DMS114 treated with DMSO at 0.1 percent for 48 hours (cell line): ENCODE results near the gene ST8SIA5.

Experiments used
- DNase-seq: peaks from one replicate; lab custom pipeline; 2025; ENCODE audit not compliant: unreplicated experiment; lab: John Stamatoyannopoulos, UW

ST8SIA5 gene

DNA sequence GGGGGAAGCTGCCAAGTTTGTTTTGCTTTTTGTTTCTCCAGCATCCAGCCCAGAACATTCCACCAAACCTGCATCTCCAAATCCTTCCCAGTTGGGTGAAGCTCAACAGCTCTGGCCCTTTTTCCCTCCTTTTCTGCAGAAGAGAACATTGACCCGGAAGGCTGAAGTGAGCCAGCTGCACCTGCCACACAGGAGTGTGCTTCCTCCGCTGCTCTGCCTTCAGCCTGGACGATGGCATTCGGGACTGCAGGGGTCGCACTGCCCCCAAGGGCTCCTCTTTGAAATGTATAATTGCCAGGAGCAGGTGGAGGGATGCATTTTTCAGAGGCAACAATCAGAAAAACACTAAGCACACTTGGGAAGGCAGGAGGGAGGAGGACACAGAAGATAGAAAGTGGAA is 41.8 kb downstream of the ST8SIA5 start:
- no peak for DNase-seq

DNA sequence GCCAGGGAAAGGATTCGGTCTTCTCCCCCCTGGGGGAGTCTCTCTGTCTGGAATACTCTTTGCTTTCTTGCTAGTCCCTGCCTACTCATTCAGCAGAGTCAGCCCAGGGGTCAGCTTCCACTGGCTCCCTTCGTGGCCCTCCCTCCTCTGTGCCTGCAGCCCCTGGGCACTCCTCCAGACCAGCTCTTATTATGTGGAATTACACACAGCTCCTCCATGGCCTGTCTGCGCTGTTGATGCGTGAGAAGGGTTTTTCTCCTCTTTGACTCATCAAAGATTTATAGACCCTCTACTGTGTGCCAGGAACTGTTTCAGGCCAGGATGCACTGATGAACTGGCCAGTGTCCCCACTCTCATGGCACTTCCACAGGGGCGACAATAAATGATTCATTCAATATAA is 44.4 kb downstream of the ST8SIA5 start:
- no peak for DNase-seq

DNA sequence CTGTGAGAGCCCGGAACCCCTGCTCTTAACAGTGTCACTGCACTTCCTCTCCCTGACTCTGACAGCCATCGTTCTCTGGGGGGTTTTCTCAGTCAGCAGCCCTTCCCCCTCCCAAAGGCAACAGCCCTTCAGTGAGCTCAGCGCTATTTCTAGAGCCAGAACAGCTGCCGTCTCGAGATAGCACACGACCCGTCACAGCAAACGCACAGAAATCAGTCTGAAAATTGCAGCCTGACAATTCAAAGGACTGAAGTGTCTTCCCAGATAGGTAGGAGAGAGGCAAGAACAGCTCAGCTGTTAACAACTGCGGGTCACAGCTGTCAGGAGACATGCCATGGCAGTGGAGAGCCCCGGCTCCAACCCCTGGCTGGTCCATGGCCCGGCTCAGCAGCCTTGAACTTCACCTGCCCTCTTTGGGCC is 45.4 kb downstream of the ST8SIA5 start:
- no peak for DNase-seq

DNA sequence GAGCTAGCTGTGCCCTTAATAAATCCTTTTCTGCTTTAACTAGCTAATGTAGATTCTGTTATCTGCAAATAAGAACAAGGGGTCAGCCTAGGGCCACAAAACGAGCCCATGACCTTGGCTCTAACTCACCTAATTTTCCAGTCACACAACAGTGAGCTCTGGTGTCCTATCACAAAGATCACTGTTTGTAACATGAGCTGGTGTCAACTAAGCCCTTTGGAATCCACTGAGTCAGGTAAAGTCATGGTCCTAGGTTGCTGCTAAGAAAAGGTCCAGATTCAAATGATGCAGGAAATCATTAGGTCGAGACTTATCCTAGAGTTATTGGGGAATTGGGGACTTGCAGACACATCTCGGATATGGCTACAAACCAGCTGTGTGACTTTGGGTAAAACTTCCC is 49.9 kb downstream of the ST8SIA5 start:
- DNase-seq, result no peak

DNA sequence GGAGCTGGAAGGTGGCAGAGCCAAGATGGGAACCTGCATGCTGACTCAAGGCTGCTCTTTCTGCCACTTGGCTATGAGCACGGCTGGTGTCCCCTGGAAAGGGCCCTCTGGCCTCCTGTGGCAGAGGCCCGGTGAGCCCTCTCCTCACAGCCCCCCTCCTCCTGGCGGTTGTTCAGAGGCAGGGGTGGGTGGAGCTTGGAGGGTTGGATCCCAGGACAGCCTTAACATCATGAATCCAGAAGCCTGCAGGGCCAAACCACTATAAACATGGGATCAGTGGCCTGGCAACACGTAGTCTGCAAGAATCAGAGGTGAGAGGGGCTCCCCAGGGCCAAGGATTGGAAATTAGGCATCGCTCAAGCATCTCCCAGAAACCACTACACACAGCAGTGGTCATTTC is 51.3 kb downstream of the ST8SIA5 start:
- DNase-seq, result no peak

DNA sequence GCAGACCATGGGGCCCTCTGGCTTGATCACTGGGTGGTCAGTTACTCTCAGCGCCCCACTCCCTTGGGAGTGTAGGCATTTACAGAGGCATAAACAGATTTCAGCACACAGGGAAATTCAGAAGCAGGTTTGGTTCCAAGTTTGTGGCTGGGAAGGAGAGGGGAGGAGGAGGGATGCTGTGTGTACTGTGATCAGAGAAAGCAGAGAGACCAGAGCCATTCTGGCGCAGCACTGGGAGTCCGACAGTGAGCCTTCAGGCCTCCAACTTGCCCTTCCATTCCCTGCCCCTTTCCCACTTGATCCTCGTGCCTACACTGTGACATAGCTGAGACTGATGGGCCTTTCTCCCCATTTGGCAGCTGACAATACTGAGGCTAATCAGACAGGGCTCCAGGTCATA is 52.0 kb downstream of the ST8SIA5 start:
- DNase-seq, result no peak

DNA sequence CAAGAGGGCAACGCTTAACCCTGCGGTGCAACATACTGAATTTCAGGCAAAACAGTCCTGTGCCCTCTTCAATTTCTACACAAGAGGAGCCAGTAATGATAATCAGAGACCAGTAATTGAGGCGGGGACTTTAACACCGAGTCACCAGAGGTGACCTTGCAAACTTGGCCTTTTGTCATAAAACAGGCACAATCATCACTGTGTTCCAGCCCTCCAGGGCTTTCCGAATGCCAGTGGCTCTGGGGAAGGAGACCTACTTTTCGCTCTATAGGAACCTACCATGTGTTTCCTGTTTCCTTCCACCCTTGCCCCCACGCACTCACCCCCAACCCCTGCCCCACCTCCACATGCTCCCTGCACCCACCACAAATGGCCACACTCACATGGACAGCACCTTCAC is 52.7 kb downstream of the ST8SIA5 start:
- no peak for DNase-seq

DNA sequence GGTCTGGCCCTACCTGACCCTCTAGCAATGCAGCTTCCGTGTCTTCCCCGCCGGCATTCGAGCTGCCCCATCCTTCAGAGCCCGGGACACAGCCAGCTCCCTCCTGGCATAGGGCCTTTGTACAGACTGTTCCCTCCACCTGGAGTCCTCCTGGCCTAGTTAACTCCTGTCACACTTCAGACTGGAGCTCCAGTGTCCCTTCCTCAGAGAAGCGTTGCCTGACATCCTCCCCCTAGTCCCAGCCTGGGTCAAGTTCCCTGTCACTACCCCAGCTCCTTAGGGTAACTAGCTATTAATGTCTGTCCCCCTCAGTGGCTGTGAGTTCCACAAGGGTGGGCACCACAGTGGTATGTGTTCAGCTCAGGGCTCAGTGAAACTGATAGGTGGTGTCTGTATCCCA is 54.4 kb downstream of the ST8SIA5 start:
- no peak for DNase-seq

DNA sequence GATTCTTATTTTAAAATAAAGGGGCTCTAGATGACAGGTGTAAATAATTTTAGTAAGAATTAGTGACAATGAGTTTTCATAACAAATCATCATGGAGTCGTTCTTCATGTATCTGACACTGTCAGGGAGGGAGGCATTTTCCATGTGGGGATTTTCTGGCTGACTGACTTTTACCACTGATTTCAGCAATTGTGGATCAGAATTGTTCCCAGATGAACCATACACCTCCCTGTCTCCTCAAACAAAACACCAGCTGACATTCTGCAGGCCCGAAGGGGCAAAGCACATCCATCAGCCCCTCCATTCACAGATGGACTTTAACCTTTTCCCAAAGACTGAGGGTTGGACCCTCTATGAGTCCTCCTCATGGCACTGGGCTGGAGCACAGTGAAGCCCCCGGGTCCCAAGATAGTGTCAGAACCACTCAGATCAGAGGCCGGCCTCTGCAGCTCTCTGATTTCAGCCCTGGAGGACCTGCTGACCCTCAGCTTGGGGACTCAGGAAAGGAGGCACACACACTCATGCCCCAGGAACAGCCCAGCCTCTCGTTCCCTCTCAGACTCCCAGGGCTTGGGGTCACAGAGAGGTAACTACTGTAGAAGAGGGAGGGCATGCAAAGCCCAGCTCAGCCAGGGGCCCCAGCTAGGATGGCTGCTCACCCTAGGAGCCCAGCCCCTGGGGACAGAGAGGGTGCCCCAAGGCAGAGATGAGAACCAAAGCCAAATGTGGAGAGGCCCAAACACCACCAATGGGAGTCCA is 56.6 kb downstream of the ST8SIA5 start:
- DNase-seq, result no peak

DNA sequence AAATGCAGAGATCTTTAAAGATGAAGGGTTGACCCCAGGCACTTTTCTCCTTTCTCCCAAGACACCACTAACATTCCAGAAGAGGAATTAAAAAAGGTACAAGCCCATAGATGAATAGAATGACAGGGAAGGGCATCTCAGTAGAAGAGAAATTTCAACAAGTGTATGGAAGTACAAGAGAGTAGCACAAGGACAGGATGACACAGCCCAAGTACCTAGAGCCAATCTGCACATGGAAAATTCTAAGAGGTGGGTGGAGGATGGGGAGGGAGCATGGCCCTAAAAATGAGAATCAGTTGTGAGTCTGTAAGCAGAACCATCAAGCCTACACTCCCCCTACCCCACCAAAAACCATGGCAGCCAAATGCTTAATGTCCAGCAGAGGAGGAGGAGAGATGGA is 60.2 kb downstream of the ST8SIA5 start:
- DNase-seq, result no peak

DNA sequence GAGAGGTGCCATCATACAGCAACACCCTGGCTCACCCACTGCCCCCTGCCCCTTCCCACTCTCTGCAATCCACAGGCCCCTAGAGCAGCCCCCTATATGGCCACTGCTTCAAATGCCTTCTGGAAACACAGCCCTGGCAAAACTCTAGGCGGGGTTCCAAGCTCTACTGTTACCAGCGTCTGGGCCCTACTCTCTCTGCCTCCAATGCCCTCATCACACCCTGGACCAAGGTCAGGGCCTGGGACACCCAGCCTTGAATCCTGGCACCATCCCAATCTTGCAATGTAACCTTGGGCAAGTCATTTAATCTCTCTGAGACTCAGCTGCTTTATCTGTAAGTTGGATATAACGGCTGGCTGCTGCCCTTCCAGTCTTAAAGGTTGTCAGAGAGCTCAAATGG is 60.6 kb downstream of the ST8SIA5 start:
- no peak for DNase-seq

DNA sequence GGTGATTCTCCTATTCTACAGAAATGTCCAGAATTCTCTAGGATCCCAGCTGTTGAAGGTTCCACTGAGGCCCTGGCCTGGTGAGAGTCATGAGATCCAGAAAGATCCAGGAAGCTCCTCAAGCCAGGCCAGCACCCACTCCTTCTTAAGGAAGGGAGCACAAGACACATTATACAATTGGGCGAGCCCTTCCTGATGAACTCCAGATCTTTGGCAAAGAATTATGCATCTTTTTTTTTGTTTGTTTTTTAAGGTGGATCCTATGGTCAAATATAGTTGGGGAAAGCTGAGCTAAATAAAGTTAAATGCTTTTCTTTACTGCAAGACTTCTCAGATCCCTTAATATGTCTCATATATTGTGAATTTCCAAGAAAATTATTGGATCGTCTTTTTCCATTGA is 62.9 kb downstream of the ST8SIA5 start:
- no peak for DNase-seq

DNA sequence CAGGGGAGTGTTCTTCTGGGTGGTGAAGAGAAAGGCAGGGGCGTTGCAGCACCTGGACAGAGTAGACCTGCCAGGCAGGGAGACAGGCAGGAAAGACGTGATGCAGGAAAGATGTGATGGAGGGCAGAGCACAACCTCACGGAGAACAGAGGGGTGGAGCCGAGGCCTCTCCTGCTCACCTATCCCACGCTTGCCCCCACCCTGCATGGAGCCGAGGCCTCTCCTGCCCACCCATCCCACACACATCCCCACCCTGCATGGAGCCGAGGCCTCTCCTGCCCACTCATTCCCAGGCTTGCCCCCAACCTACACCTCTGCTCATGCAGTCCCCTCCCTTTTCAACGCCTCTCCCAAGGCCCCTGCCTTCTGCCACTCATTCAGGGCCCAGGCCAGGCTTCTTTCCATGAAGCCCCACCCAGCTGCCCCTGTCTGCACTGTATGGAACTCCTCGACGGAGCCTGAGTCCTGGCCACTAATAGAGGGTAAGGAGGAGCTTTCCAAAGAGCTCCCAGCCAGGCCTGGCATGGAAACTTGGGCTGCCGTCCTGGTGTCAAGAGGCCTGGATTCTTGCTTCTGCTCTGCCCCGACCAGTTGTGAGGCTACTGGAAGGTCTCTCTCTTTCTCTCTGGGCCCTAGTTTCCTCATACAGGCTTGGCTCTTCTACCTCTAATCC is 67.9 kb downstream of the ST8SIA5 start:
- DNase-seq, result no peak

DNA sequence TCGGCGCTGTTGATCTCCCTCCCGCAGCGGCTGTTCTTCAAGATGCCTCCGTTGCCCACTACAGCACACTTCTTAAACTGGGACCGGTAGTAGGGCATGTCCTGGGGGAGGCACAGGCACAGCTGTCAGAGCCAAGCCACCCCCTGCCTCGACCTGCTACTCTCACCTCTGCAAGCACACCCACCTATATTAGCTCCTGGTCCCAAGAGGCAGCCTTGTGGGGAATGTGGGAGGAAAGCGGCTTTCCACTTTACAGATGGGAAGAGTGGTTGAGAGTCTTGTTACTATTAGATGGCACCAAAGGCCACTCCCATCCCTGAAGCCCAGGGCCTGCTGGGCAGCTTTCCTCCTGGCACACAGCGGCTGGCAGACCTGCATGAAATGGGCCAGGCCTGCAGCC is 70.7 kb downstream of the ST8SIA5 start:
- no peak for DNase-seq

DNA sequence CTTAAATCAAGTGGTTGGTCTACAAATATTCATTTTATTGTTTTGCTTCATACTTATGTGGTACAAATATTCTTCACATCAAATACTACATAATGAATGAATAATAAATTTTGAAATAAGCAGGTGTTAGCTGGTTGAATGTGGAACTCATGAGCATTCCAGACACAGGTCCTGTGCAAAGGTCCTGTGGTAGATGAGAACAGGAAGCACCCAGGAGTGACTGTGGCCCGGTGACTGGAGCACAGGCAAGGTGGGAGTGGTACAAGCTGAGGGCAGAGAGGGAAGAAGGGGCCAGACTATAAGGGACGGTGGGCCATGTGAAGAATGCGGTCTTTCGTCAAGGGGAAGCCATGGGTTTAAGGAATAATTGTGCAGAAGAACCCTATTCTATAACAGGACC is 73.6 kb downstream of the ST8SIA5 start:
- no peak for DNase-seq

DNA sequence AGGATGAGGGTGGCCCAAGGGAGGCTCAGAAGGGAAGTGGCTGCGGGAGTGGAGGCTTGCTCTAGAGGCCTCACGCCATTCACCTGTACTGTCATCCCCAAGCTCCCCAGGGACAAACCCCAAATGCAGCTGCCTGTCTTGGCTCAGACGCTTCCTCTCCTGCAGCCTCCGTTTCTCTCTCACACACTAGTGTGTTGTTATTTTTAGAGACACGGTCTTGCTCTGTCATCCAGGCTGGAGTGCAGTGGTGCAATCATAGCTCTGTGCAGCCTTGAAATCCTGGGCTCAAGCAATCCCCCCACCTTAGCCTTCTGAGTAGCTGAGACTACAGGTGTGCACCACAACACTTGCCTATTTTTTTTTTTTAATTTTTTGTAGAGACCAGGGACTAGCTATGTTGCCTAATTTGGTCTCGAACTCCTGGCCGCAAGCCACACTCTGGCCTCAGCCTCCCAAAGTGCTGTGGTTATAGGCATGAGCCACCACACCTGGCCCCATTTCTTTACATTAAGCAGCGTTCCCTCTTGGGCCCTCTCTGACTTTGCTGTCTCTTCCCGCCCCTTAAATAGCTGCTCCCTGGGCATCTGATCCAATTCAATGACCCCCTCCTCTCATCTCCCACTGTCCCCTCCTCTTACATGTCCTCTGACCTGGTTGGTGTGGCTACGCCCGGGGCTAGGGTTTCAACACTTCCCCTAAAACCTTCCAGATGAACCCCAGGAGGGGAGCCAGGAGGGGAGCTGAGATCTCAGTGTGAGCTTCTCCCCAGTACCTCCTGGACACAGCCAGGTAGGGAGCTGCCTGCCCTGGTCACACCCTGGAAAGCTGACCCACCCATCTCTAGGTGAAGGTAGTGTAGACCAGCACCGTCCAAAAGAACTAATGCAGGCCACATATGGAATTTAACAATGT is 75.8 kb downstream of the ST8SIA5 start:
- no peak for DNase-seq

DNA sequence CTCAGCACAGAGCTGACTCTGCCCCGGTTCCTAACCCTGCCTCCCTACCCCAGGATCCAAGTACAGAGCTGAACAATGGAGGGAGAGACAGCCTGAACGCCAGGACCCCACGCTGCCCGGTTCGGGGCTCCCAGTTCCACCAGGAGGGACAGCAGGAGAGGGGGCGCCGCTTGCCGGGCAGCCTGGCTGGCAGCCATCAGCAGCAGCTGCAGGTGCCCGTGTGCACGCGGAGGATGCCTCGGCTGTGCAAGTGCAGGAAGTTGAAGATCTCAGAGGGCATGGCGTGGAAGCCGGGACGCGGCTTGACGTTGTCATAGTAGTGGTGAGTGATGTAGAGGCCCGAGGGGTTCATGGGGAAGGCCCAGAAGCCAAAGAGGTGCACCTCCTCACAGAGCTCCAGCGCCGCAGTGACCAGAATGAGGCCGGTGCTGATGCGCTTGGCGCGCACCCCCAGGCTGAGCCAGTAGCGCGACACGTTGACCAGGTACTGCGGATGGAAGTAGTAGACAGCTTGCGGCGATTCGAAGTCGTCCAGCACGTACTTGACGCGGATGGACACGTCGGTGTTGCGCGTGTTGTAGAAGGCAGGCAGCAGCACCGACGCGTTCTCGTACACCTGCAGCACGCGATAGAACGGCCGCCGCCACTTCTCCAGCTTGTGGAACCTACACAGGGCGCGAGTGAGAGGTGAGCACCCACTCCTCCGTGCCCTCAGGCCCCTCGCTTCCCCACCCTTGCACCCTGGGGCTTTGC is 76.8 kb downstream of the ST8SIA5 start:
- no peak for DNase-seq

DNA sequence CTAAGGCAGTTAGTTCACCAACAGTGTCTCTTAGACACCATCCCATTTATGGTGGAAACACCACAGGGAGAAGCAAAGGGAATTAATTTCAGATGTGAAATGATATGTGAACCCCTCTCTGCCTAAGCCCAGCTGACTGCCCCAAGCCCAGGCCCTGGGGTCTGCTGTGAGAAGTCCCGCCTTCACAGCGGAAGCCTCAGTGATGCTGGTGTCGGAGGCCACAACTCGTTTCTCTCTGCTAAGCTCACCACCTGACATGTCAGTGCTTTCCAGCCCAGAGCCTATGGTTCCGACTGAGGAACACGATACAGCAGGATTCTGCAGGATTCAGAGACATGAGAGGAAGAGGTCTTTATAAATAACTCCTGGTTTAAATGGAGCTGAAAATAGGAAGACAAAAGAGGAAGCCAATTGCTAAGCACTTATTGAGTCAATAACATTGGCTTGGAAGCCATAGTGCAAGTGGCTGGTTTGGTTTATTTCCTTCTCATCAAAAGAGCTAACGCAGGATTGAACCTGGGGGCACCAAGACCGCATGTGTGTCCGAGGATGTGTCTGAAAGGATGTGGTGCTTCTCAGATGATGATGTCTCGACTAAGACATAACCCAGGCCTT is 78.0 kb downstream of the ST8SIA5 start:
- no peak for DNase-seq

DNA sequence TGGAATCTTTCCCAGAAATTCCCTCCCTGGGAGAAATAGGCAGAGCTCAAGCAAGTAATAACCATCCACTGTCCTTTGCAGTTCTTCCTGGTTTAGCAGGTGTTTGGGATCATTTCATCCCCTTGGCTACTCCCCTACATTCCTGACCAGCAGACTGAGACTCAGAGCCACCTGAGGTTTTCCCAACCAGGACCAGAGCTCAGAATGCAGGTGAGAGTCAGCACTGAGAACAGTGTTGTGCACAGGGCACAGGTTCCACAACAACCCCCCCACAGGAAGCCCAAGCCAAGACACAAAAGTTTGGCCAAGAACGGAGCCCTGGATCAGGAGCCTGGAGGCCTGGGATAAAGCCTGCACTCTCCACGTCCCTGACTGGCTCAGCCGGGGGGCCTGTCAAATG is 78.8 kb downstream of the ST8SIA5 start:
- no peak for DNase-seq

DNA sequence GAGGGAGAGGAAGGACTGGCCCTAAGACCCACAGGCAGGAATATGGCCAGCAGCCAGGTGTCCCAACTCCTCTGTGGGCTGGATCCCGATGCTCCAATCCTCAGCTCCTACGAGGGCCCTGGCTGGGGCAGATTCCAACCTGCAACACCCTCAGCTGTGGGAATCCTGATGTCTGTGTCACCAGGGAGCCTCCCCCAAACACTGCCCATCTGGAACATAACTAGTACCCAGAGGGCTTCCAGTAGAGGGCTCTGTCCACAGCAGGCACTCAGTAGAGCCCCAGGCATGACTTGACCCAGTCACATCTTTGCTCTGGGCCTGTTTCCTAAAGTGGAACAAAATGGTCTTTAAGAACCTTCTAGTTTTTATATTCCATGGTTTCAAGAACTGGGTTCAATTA is 79.2 kb downstream of the ST8SIA5 start:
- DNase-seq, result no peak
